ENCODE measurements around the gene DOCK8. TPM values are rescaled to one million over a fixed set of nuclear protein-coding genes. Genes with fewer than 3 reads are reported as not detected.

Gene DOCK8
- total RNA-seq, 1 experiment from 2014 or later: 7.5 TPM

- Histone ChIP-seq H3K4me3 (no peak overlapping the region), H3K27me3 (ENCODE audit: insufficient read depth, low read depth) (no peaks in the 10 kb centered on the region), H3K79me2 (ENCODE audit: low read depth) (no peaks in the 10 kb centered on the region), H3K36me3 (ENCODE audit: low read depth) (no peaks in the 10 kb centered on the region), H3K9me2 (ENCODE audit: insufficient read depth) (no peaks in the 10 kb centered on the region), H2AFZ (no peak overlapping the region), H3F3A (ENCODE audit: insufficient read depth, low read depth) (peaks cover 6% of the 10 kb centered on the region; the same call in 1 of the 2 replicates), H3K9me3 (ENCODE audit: insufficient read depth, low read depth) (no peaks in the 10 kb centered on the region), H3K27ac (peak overlapping the region; percentile 26), H3K4me2 (peak overlapping the region; percentile 54), H4K20me1 (ENCODE audit: insufficient read depth) (no peaks in the 10 kb centered on the region), H3K4me1 (replicated peaks; ENCODE audit: insufficient read depth) (peaks cover 20% of the 10 kb centered on the region)
- intact Hi-C loops (cut with micrococcal nuclease; ENCODE audit: unreplicated experiment): no loop called here
- DNase-seq: peak; percentile 40 to 71
- ChIA-PET CTCF (no interaction called here), POLR2A (ENCODE audit: unreplicated experiment) (no interaction called here)
- no peak for TF ChIP-seq EZH2 (IDR thresholded peaks at IDR 0.05; ENCODE audit: low read depth)
- no peak for TF ChIP-seq CTCF (conservative IDR thresholded peaks at IDR 0.05)
- BruUV-seq (replicated peaks): no TSS peak
These were observed 241.7 kb downstream of the DOCK8 start for GRCh38 chr9:456365-456764.

GRCh38 chr9:458590-458989 is 243.9 kb downstream of the DOCK8 start:
- POLR2A ChIA-PET (ENCODE audit: unreplicated experiment): no interaction called here
- Histone ChIP-seq H3K4me1 (replicated peaks; ENCODE audit: insufficient read depth) (peaks cover 24% of the 10 kb centered on the region), H3F3A (ENCODE audit: insufficient read depth, low read depth) (peaks cover 6% of the 10 kb centered on the region; the same call in 1 of the 2 replicates), H3K27ac (no peak overlapping the region), H3K4me3 (no peak overlapping the region), H4K20me1 (ENCODE audit: insufficient read depth) (no peaks in the 10 kb centered on the region), H3K36me3 (ENCODE audit: low read depth) (no peaks in the 10 kb centered on the region), H3K9me3 (ENCODE audit: insufficient read depth, low read depth) (no peaks in the 10 kb centered on the region), H3K79me2 (ENCODE audit: low read depth) (no peaks in the 10 kb centered on the region), H3K4me2 (no peak overlapping the region), H2AFZ (no peak overlapping the region), H3K9me2 (ENCODE audit: insufficient read depth) (no peaks in the 10 kb centered on the region), H3K27me3 (ENCODE audit: insufficient read depth, low read depth) (no peaks in the 10 kb centered on the region)
- no peak for TF ChIP-seq CTCF (conservative IDR thresholded peaks at IDR 0.05)
- TF ChIP-seq EZH2 (IDR thresholded peaks at IDR 0.05; ENCODE audit: low read depth): no peak
- DNase-seq: no peak
- CTCF ChIA-PET: no interaction called here
- intact Hi-C loops (cut with micrococcal nuclease; ENCODE audit: unreplicated experiment): no loop called here
- no TSS peak for BruUV-seq (replicated peaks)

GRCh38 chr9:459491-460444 is 245.1 kb downstream of the DOCK8 start:
- H3K4me1 ChIP-seq (replicated peaks; ENCODE audit: insufficient read depth): peaks cover 33% of the 10 kb centered on the region
- no TSS peak for BruUV-seq (replicated peaks)
- no peaks in the 10 kb centered on the region for H3K36me3 ChIP-seq (ENCODE audit: low read depth)
- peaks cover 9% of the 10 kb centered on the region; the same call in 1 of the 2 replicates for H3F3A ChIP-seq (ENCODE audit: insufficient read depth, low read depth)
- no peak overlapping the region for H3K4me2 ChIP-seq
- H3K4me3 ChIP-seq: no peak overlapping the region
- H3K9me2 ChIP-seq (ENCODE audit: insufficient read depth): no peaks in the 10 kb centered on the region
- H3K27me3 ChIP-seq (ENCODE audit: insufficient read depth, low read depth): no peaks in the 10 kb centered on the region
- H3K9me3 ChIP-seq (ENCODE audit: insufficient read depth, low read depth): no peaks in the 10 kb centered on the region
- intact Hi-C loops (cut with micrococcal nuclease; ENCODE audit: unreplicated experiment): no loop called here
- H3K27ac ChIP-seq: no peak overlapping the region
- POLR2A ChIA-PET (ENCODE audit: unreplicated experiment): no interaction called here
- CTCF ChIA-PET: no interaction called here
- no peak for TF ChIP-seq EZH2 (IDR thresholded peaks at IDR 0.05; ENCODE audit: low read depth)
- TF ChIP-seq CTCF (conservative IDR thresholded peaks at IDR 0.05): no peak
- H3K79me2 ChIP-seq (ENCODE audit: low read depth): no peaks in the 10 kb centered on the region
- DNase-seq: no peak
- no peak overlapping the region for H2AFZ ChIP-seq
- no peaks in the 10 kb centered on the region for H4K20me1 ChIP-seq (ENCODE audit: insufficient read depth)

Data from PC-9 (cell line).